Measurements from ENCODE around the gene KCNA3. TPM values are rescaled to one million over a fixed set of nuclear protein-coding genes. Genes with fewer than 3 reads are reported as not detected.

KCNA3 gene
- total RNA-seq, 4 donors from 2014 or later, result 2.2 to 21.5 (median 2.9) TPM

DNA sequence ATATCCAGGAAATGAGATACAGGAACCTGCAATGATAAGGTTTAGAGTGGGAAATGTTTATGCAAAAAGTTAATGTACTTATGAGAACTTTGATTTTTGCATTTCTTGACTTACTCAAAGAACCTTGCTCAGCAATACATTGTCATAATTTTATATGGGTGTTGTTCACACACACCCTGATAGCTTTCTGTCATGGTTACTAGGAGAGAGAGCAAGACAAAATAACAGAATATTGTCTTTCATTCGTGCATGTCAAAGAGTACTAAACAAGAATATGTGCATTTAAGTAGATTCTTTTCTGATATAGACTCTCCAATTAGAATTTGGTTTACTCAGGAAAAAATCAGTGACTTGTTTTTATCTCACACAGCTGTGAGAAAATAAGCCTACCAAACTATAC is 27.5 kb upstream of the KCNA3 start:
- no peak overlapping the region for H3K27ac ChIP-seq
- no peaks in the 10 kb centered on the region for H3K27me3 ChIP-seq
- DNase-seq, result no peak

GRCh38 chr1:110700767-110701166 is 26.0 kb upstream of the KCNA3 start:
- no peaks in the 10 kb centered on the region for H3K4me1 ChIP-seq
- no peaks in the 10 kb centered on the region for H3K27me3 ChIP-seq
- H3K4me3 ChIP-seq, result no peak overlapping the region
- TF ChIP-seq POLR2A (IDR thresholded peaks at IDR 0.05), result no peak
- TF ChIP-seq, protein P1, sequence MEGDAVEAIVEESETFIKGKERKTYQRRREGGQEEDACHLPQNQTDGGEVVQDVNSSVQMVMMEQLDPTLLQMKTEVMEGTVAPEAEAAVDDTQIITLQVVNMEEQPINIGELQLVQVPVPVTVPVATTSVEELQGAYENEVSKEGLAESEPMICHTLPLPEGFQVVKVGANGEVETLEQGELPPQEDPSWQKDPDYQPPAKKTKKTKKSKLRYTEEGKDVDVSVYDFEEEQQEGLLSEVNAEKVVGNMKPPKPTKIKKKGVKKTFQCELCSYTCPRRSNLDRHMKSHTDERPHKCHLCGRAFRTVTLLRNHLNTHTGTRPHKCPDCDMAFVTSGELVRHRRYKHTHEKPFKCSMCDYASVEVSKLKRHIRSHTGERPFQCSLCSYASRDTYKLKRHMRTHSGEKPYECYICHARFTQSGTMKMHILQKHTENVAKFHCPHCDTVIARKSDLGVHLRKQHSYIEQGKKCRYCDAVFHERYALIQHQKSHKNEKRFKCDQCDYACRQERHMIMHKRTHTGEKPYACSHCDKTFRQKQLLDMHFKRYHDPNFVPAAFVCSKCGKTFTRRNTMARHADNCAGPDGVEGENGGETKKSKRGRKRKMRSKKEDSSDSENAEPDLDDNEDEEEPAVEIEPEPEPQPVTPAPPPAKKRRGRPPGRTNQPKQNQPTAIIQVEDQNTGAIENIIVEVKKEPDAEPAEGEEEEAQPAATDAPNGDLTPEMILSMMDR (IDR thresholded peaks at IDR 0.05), result no peak
- H3K36me3 ChIP-seq, result no peaks in the 10 kb centered on the region
- no peak for DNase-seq
- no peaks in the 10 kb centered on the region for H3K9me3 ChIP-seq
- no peak overlapping the region for H3K27ac ChIP-seq

More for the DNA sequence above, 27.5 kb upstream of the KCNA3 start:
- TF ChIP-seq, protein P1 (IDR thresholded peaks at IDR 0.05), result no peak
- no peak for TF ChIP-seq POLR2A (IDR thresholded peaks at IDR 0.05)
- no peak overlapping the region for H3K4me3 ChIP-seq
- H3K9me3 ChIP-seq, result no peaks in the 10 kb centered on the region
- no peaks in the 10 kb centered on the region for H3K4me1 ChIP-seq
- no peaks in the 10 kb centered on the region for H3K36me3 ChIP-seq

- no peak for DNase-seq
- no peaks in the 10 kb centered on the region for H3K9me3 ChIP-seq
Observed at GRCh38 chr1:110697606-110698005, 22.9 kb upstream of the KCNA3 start.

GRCh38 chr1:110696818-110697217 is 22.1 kb upstream of the KCNA3 start:
- no peak overlapping the region for H3K27ac ChIP-seq
- no peak for TF ChIP-seq POLR2A (IDR thresholded peaks at IDR 0.05)
- TF ChIP-seq, protein P1 (IDR thresholded peaks at IDR 0.05), result no peak
- H3K9me3 ChIP-seq, result no peaks in the 10 kb centered on the region
- H3K27me3 ChIP-seq, result no peaks in the 10 kb centered on the region
- no peaks in the 10 kb centered on the region for H3K36me3 ChIP-seq
- H3K4me3 ChIP-seq, result no peak overlapping the region
- DNase-seq, result no peak
- no peaks in the 10 kb centered on the region for H3K4me1 ChIP-seq

More at GRCh38 chr1:110697606-110698005, 22.9 kb upstream of the KCNA3 start:
- Histone ChIP-seq H3K27me3 (no peaks in the 10 kb centered on the region), H3K4me1 (no peaks in the 10 kb centered on the region), H3K4me3 (no peak overlapping the region), H3K36me3 (no peaks in the 10 kb centered on the region), H3K27ac (no peak overlapping the region)
- TF ChIP-seq POLR2A (IDR thresholded peaks at IDR 0.05), result no peak

GRCh38 chr1:110690709-110691365 is 16.1 kb upstream of the KCNA3 start:
- H3K9me3 ChIP-seq, result no peaks in the 10 kb centered on the region
- no peaks in the 10 kb centered on the region for H3K36me3 ChIP-seq
- DNase-seq, result no peak
- H3K4me3 ChIP-seq, result no peak overlapping the region
- no peak for TF ChIP-seq POLR2A (IDR thresholded peaks at IDR 0.05)
- TF ChIP-seq, protein P1 (IDR thresholded peaks at IDR 0.05), result no peak
- no peaks in the 10 kb centered on the region for H3K27me3 ChIP-seq
- H3K4me1 ChIP-seq, result no peaks in the 10 kb centered on the region
- H3K27ac ChIP-seq, result no peak overlapping the region

- TF ChIP-seq POLR2A (IDR thresholded peaks at IDR 0.05), result no peak
- TF ChIP-seq, protein P1 (IDR thresholded peaks at IDR 0.05), result no peak
- no peaks in the 10 kb centered on the region for H3K36me3 ChIP-seq
- no peaks in the 10 kb centered on the region for H3K27me3 ChIP-seq
- no peak overlapping the region for H3K4me3 ChIP-seq
- no peaks in the 10 kb centered on the region for H3K4me1 ChIP-seq
- H3K27ac ChIP-seq, result no peak overlapping the region
- H3K9me3 ChIP-seq, result no peaks in the 10 kb centered on the region
- no peak for DNase-seq
Observed at GRCh38 chr1:110689868-110690267, 15.1 kb upstream of the KCNA3 start.
